ENCODE data around the gene ANTXR1.

Gene ANTXR1

DNA sequence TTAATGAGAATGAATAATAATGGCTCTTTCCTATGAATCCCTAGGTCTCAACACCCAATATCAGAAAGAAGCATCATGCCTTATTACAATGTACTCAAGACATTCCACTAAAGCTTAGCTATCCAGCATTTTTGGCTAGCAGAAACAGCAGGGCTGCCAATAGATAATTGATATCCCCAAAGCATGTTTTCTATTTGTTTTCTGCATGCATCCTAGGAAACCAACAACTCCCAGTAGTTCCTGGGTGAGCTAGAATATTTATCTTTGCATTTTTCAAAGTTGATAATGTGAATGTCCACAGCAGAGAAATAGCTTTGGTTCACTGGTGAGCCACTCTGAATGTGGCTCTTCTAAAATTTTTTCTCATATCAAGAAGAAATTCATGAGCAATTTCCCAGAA lies 5.8 kb upstream of the ANTXR1 start:
- DNase-seq: no peak

DNA sequence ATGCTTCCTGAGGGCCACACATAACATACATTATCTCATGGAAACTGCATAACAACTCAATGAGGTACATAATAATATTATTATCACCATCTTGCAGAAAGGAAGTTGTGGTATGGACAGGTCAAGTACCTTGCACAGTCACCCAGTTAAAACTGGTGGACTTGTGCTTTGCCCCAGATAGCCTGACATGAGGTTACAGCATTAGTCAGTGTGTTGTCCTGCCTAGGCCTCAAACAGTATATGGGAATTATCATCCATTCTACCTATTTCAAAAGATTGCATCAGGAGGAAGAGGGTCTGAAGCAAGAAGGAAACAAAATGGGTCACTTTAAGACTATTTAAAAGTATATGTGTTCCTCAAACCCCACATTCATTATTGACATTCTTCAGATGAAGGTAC lies 5.4 kb upstream of the ANTXR1 start:
- DNase-seq: no peak

GRCh38 chr2:69010437-69011194 lies 2.4 kb upstream of the ANTXR1 start:
- no peak for DNase-seq

DNA sequence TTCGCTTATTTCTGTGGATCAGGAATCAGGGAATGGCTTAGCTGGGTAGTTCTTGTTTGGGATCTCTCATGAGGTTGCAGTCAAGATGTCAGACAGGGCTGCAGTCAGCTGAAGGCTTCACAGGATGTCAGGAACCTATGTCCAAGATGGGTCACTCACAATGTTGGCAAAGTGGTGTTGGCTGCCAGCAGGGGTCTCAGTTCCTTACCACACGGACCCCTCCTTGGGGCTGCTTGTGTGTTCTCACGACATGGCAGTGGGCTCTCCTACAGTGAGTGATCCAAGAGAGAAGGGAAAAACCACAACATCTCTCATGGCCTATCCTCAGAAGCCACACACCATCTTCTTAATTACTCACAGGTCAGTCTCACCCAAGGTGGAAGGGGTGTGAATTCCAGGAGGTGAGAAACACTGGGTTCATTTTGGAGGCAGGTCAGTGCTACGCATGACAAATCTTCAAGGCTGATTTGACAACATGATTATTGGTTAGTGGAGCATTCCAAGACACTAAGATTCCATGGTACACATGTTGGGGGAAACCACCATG lies 1.3 kb upstream of the ANTXR1 start:
- no peak for DNase-seq

GRCh38 chr2:69012310-69013141 lies 453 bp upstream of the ANTXR1 start:
- DNase-seq: peak; percentile 67

- peak; percentile 28 for DNase-seq
Observed at GRCh38 chr2:69013840-69014821, 1.2 kb downstream of the ANTXR1 start.

GRCh38 chr2:69017080-69017479 lies 4.1 kb downstream of the ANTXR1 start:
- DNase-seq: no peak

DNA sequence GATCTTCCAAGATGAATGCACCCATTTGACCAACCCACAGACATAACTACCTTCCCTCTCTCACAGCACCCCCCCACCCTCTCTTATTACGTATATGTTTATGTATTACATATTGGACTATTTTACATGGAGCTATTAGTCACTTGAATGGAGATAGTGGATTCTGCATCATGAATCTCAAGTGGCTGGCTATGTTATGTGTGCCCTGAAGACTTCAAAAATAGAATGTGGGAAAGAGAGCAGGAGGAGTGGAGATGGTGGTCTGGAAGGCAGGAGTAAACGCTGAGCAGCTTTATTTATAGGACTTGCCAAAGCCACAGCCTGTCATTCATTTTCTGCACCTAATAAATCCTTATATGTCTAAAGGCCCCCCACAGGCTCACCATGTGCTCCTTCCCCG lies 4.9 kb downstream of the ANTXR1 start:
- no peak for DNase-seq

GRCh38 chr2:69018678-69019095 lies 5.7 kb downstream of the ANTXR1 start:
- DNase-seq: no peak

GRCh38 chr2:69020496-69021426 lies 7.8 kb downstream of the ANTXR1 start:
- DNase-seq: no peak

DNA sequence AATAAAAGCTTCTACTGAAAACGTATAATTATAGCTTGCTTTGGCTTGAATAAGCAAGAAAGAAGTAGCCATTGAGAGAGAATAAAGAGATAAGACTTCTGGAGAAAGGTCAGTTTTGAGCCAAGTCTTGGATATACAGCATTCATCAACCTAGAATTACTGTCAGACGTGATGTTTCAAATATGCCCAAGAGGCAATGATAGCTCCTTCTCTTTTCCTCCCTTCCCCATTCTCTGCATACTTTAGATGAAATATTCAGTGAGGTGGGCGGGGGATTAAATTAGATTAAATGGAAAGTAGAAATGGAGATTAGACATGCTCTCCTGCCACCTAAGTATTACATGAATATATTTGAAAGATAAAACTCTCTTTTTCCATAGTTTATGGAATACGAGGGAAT lies 8.7 kb downstream of the ANTXR1 start:
- no peak for DNase-seq

GRCh38 chr2:69022548-69022947 lies 9.6 kb downstream of the ANTXR1 start:
- DNase-seq: no peak

- DNase-seq: no peak
Observed at GRCh38 chr2:69023236-69023635, 10.3 kb downstream of the ANTXR1 start.

- no peak for DNase-seq
Observed at GRCh38 chr2:69026026-69026425, 13.0 kb downstream of the ANTXR1 start.

DNA sequence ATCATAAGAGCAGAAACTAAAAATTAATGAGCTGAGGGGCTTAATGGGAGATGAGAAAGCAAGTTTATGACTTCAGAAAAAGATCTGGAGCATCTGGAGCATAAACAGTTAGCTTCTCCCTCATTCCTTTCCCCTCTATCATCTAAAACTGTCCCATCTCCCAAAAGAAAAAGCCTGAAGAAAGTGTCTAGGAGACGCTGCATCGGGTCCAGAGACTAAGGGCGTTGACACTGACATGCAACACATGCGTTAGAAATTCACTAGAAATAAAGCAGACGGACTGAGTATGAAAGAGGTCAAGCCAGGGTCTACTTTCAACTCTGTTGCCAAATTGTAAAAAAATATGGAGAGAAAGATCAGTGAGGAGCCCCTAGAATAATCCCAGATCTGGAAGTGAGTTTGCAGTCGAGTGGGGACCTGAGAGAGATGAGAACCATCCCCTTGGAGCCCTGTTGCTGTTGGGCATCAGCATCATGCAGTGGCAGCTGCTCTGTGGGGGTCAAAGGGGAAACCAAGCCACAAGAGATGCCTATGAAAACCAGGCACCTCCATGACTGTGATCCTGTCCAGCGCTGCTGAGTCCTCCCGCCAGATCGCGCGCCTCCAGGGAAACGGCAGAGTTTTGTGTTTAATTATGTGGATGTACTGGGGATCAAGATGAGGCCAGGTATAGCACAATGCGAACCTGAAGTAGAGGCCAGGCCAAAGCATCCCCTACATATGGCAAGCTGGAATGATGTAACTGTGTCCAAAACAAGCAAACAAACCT lies 13.9 kb downstream of the ANTXR1 start:
- DNase-seq: no peak

- DNase-seq: no peak
Observed at GRCh38 chr2:69030800-69031428, 17.9 kb downstream of the ANTXR1 start.

- DNase-seq: no peak
Observed at GRCh38 chr2:69031466-69031865, 18.5 kb downstream of the ANTXR1 start.

DNA sequence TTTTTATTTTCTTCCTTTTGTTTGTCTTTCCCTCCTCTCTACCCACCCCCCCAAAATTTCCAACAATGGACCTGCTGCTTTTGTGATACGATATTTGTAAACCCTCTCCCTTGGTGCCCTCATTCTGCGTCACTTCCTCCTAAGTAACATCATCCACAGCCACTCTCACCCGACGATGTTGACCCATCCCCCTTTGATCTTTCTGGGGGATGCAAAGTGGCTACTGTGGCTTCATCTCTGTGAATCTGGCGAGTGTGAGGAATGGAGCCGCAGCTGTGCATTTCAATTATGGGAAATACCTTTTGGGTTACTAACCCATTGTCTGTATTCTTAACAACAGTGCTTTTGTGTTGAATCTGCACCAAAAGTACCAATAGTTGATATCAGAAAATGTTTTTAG lies 19.4 kb downstream of the ANTXR1 start:
- no peak for DNase-seq

- no peak for DNase-seq
Observed at GRCh38 chr2:69033461-69034095, 20.6 kb downstream of the ANTXR1 start.

GRCh38 chr2:69034122-69034521 lies 21.1 kb downstream of the ANTXR1 start:
- DNase-seq: no peak
